HCT116 (cell line): ENCODE measurements around the gene AMER3. TPM values are rescaled to one million over a fixed set of nuclear protein-coding genes. Genes with fewer than 3 reads are reported as not detected.

Experiments
- ATAC-seq: fragments of 200-7000 bp; cut with Tn5 transposase; 2 replicates; pipeline ENCODE4 v1.9.1; 2020; ENCODE audit warnings: mild to moderate bottlenecking, moderate library complexity
- BruUV-seq: library from RNA; stranded (reverse); fragments of 400-500 nt; replicated peaks from 2 replicates; lab custom pipeline; 2021; lab: Mats Ljungman, UMichigan
- CTCF ChIA-PET: fragments of 300-600 bp; sonication (Branson Sonifier 250); formaldehyde crosslinking; loops from one replicate; lab custom pipeline; 2021; ENCODE audit warnings: antibody characterized with exemption; lab: Charles Lee
- POLR2A ChIA-PET: fragments of 300-600, 350-600 bp; sonication (Branson Sonifier 250); formaldehyde crosslinking; loops from one replicate; lab custom pipeline; 2021; ENCODE audit warnings: antibody characterized with exemption; lab: Charles Lee
- RAD21 ChIA-PET, 2 experiments: fragments of 300-600 bp; sonication (Branson Sonifier 250); formaldehyde crosslinking; loops; one replicate each; lab custom pipeline; 2023; ENCODE audit warnings: low total read pairs in 2 of 2; ENCODE audit not compliant: uncharacterized antibody in 2 of 2, unreplicated experiment in 2 of 2, low non-redundant PET in 1 of 2; lab: Charles Lee
- DNase-seq: peaks from one replicate; pipeline ENCODE4 v3.0.0-alpha.2; 2010; ENCODE audit warnings: low read depth, low spot score
- H2AFZ ChIP-seq: fragments of 200-600 bp; shearing (Covaris generic), sonication (generic); 2 replicates; pipeline ENCODE4 v1.6.1; 2017; ENCODE audit warnings: low read depth, mixed run types, mixed read lengths, antibody characterized with exemption, low read length; ENCODE audit not compliant: poor library complexity, severe bottlenecking
- H3K27ac ChIP-seq: 2 replicates; pipeline ENCODE4 v1.5.1; 2012; ENCODE audit warnings: low read depth, low read length
- H3K27me3 ChIP-seq: fragments of 200-600 bp; sonication (generic); 2 replicates; pipeline ENCODE4 v1.6.1; 2016; ENCODE audit warnings: mixed run types, low read length, mixed read lengths; ENCODE audit not compliant: insufficient read depth
- H3K36me3 ChIP-seq, 2 experiments: fragments of 200-500 bp in 1 of 2; fragments of 200-600 bp in 1 of 2; sonication (Bioruptor generic) in 1 of 2; sonication (generic) in 1 of 2; 2 replicates each; pipeline versions ENCODE4 v1.5.1 to v1.6.1; 2014 to 2016; ENCODE audit warnings: low read length in 2 of 2, inconsistent platforms in 1 of 2, mixed read lengths in 1 of 2, mixed run types in 1 of 2; ENCODE audit not compliant: insufficient read depth in 2 of 2, control insufficient read depth in 1 of 2
- H3K4me1 ChIP-seq, 2 experiments: fragments of 200-600 bp in 1 of 2; sonication (generic) in 1 of 2; 2 replicates each; pipeline versions ENCODE4 v1.5.1 to v1.6.1; 2012 to 2017; ENCODE audit warnings: low read length in 2 of 2, inconsistent platforms in 1 of 2, mild to moderate bottlenecking in 1 of 2, mixed read lengths in 1 of 2, mixed run types in 1 of 2, moderate library complexity in 1 of 2; ENCODE audit not compliant: insufficient read depth in 2 of 2, control insufficient read depth in 1 of 2
- H3K4me2 ChIP-seq: fragments of 200-600 bp; sonication (generic); 2 replicates; pipeline ENCODE4 v1.6.1; 2017; ENCODE audit warnings: mixed run types, low read length, mixed read lengths
- H3K4me3 ChIP-seq, 2 experiments: fragments of 200-600 bp in 1 of 2; sonication (generic) in 1 of 2; replicated peaks in 1 of 2; 2 replicates each; pipeline ENCODE4 v1.5.1; 2011 to 2016; ENCODE audit warnings: low read length in 2 of 2, control low read depth in 1 of 2, low read depth in 1 of 2, mild to moderate bottlenecking in 1 of 2, mixed read lengths in 1 of 2, mixed run types in 1 of 2
- H3K79me2 ChIP-seq: fragments of 200-600 bp; sonication (generic); 2 replicates; pipeline ENCODE4 v1.6.1; 2017; ENCODE audit warnings: mild to moderate bottlenecking, mixed run types, low read length, moderate library complexity, mixed read lengths; ENCODE audit not compliant: insufficient read depth
- H3K9ac ChIP-seq: fragments of 200-600 bp; sonication (generic); 2 replicates; pipeline ENCODE4 v1.6.1; 2016; ENCODE audit warnings: low read length, mixed read lengths
- H3K9me2 ChIP-seq: fragments of 200-600 bp; sonication (generic), shearing (Covaris generic); 2 replicates; pipeline ENCODE4 v1.6.1; 2017; ENCODE audit warnings: mixed run types, mild to moderate bottlenecking, moderate library complexity; ENCODE audit not compliant: insufficient read depth
- H3K9me3 ChIP-seq, 2 experiments: fragments of 200-500 bp in 1 of 2; fragments of 200-600 bp in 1 of 2; sonication (Bioruptor generic) in 1 of 2; sonication (generic) in 1 of 2; 2 replicates each; pipeline ENCODE4 v1.6.1; 2014 to 2017; ENCODE audit warnings: low read length in 2 of 2, mixed read lengths in 2 of 2, inconsistent platforms in 1 of 2, low read depth in 1 of 2, mild to moderate bottlenecking in 1 of 2, mixed run types in 1 of 2, moderate library complexity in 1 of 2; ENCODE audit not compliant: control insufficient read depth in 1 of 2, insufficient read depth in 1 of 2
- H4K20me1 ChIP-seq: fragments of 200-600 bp; sonication (generic), shearing (Covaris generic); 2 replicates; pipeline ENCODE4 v1.6.1; 2017; ENCODE audit warnings: mixed run types, mild to moderate bottlenecking, moderate library complexity; ENCODE audit not compliant: insufficient read depth
- ATF3 ChIP-seq: IDR thresholded peaks from 2 replicates; pipeline ENCODE4 v1.6.1; 2012
- CEBPB ChIP-seq: IDR thresholded peaks from 2 replicates; pipeline ENCODE4 v1.6.1; 2012; ENCODE audit warnings: low read depth
- CTCF ChIP-seq, 3 experiments: fragments of 200-600 bp in 1 of 3; sonication (generic) in 1 of 3; IDR thresholded peaks in 2 of 3; conservative IDR thresholded peaks in 1 of 3; 2 replicates each; pipeline ENCODE4 v1.5.1; 2012 to 2017; ENCODE audit warnings: low read depth in 2 of 3, low read length in 2 of 3, antibody characterized with exemption in 1 of 3, borderline replicate concordance in 1 of 3, control low read depth in 1 of 3, mild to moderate bottlenecking in 1 of 3, mixed read lengths in 1 of 3, mixed run types in 1 of 3, moderate library complexity in 1 of 3; ENCODE audit not compliant: insufficient read depth in 1 of 3
- EZH2 ChIP-seq: fragments of 200-600 bp; sonication (generic); IDR thresholded peaks from 2 replicates; pipeline ENCODE4 v1.6.1; 2017; ENCODE audit warnings: antibody characterized with exemption, mixed run types
- FOSL1 ChIP-seq: IDR thresholded peaks from 2 replicates; pipeline ENCODE4 v1.6.1; 2012; ENCODE audit warnings: low read depth
- JUND ChIP-seq: IDR thresholded peaks from 2 replicates; pipeline ENCODE4 v1.6.1; 2012
- POLR2AphosphoS5 ChIP-seq: IDR thresholded peaks from 2 replicates; pipeline ENCODE4 v1.6.1; 2011; ENCODE audit warnings: mild to moderate bottlenecking, low read depth, low read length, moderate library complexity
- RAD21 ChIP-seq: IDR thresholded peaks from 2 replicates; pipeline ENCODE4 v1.6.1; 2012; ENCODE audit warnings: low read depth, mild to moderate bottlenecking
- SRF ChIP-seq: IDR thresholded peaks from 2 replicates; pipeline ENCODE4 v1.6.1; 2012; ENCODE audit warnings: low read depth
- YY1 ChIP-seq: IDR thresholded peaks from 2 replicates; pipeline ENCODE4 v1.6.1; 2011; ENCODE audit warnings: low read length, low read depth, moderate library complexity, mild to moderate bottlenecking; ENCODE audit not compliant: insufficient replicate concordance; ENCODE audit errors: extremely low read depth
- ZBTB33 ChIP-seq: IDR thresholded peaks from 2 replicates; pipeline ENCODE4 v1.6.1; 2011; ENCODE audit warnings: mild to moderate bottlenecking, low read length, moderate library complexity; ENCODE audit not compliant: insufficient replicate concordance; ENCODE audit errors: extremely low read depth
- ZFX ChIP-seq: fragments of 450-650 bp; IDR thresholded peaks from 2 replicates; pipeline ENCODE4 v1.6.1; 2017
- intact Hi-C: fragments of 100-400 bp; cut with micrococcal nuclease; formaldehyde crosslinking; loops from 2 replicates; pipeline ENCODE4 v1.10.0; 2022
- total RNA-seq: library from RNA; stranded (reverse); gene quantifications from one replicate; pipeline ENCODE4 v1.2.1, GENCODE V29; 2021; ENCODE audit not compliant: unreplicated experiment

AMER3 gene
- total RNA-seq, 1 experiment from 2014 or later, result not detected

- RAD21 ChIA-PET, result no interaction called here
- no peaks in the 10 kb centered on the region for H3K79me2 ChIP-seq
- no peak overlapping the region for H2AFZ ChIP-seq
- H3K9me2 ChIP-seq, result no peaks in the 10 kb centered on the region
- DNase-seq (no peak), ATAC-seq (no peak)
- TF ChIP-seq ATF3 (no peak), ZFX (no peak)
- no peaks in the 10 kb centered on the region for H4K20me1 ChIP-seq
- H3K4me3 ChIP-seq, result no peak overlapping the region
- H3K27ac ChIP-seq, result no peak overlapping the region
- no TSS peak for BruUV-seq
- H3K36me3 ChIP-seq, result no peaks in the 10 kb centered on the region
- H3K9me3 ChIP-seq, result no peaks in the 10 kb centered on the region
- CTCF ChIA-PET, result no interaction called here
- H3K4me1 ChIP-seq, result no peaks in the 10 kb centered on the region
- intact Hi-C loops, result no loop called here
- POLR2A ChIA-PET, result no interaction called here
- no peak overlapping the region for H3K4me2 ChIP-seq
- H3K9ac ChIP-seq, result no peak overlapping the region
- H3K27me3 ChIP-seq, result no peaks in the 10 kb centered on the region
Measured at GRCh38 chr2:130787841-130788240, 32.5 kb downstream of the AMER3 start.

- Histone ChIP-seq H3K9me3 (no peaks in the 10 kb centered on the region), H3K36me3 (no peaks in the 10 kb centered on the region), H3K9me2 (no peaks in the 10 kb centered on the region), H3K4me3 (no peak overlapping the region), H3K79me2 (no peaks in the 10 kb centered on the region), H2AFZ (no peak overlapping the region), H3K4me1 (no peaks in the 10 kb centered on the region), H3K9ac (no peak overlapping the region), H3K4me2 (no peak overlapping the region), H3K27me3 (no peaks in the 10 kb centered on the region), H3K27ac (no peak overlapping the region), H4K20me1 (no peaks in the 10 kb centered on the region)
- DNase-seq (no peak), ATAC-seq (no peak)
- intact Hi-C loops, result loop anchor here (10.0 kb wide), 1 partner anchor 314 kb away; the partner anchor contains the start of gene PLEKHB2
- no TSS peak for BruUV-seq
- ChIA-PET CTCF (no interaction called here), RAD21 (no interaction called here), POLR2A (no interaction called here)
- TF ChIP-seq CEBPB (no peak), RAD21 (no peak), JUND (no peak), ZBTB33 (no peak), POLR2AphosphoS5 (no peak), YY1 (no peak), EZH2 (no peak), SRF (no peak), FOSL1 (no peak), CTCF (IDR thresholded peaks at IDR 0.05 in 2 of 3, conservative IDR thresholded peaks at IDR 0.05 in 1 of 3; ENCODE audit: borderline replicate concordance in 1 of 3, insufficient read depth in 1 of 3, low read depth in 2 of 3, low read length in 2 of 3) (no peak)
Measured at GRCh38 chr2:130790312-130790711, 35.0 kb downstream of the AMER3 start.
